ENCODE measurements around the gene ZNF716. TPM values are rescaled to one million over a fixed set of nuclear protein-coding genes. Genes with fewer than 3 reads are reported as not detected.

Gene ZNF716
- polyA plus RNA-seq, 2 of the 4 experiments (the other 2 are of a cell fraction): not detected

- no peak for TF ChIP-seq MAFK (IDR thresholded peaks at IDR 0.05; ENCODE audit: partially characterized antibody)
- TF ChIP-seq POLR2AphosphoS2 (conservative IDR thresholded peaks at IDR 0.05; ENCODE audit: low read length): no peak
- no peak for TF ChIP-seq JUN (IDR thresholded peaks at IDR 0.05)
- TF ChIP-seq NR3C1 (IDR thresholded peaks at IDR 0.05): no peak
- no peak for TF ChIP-seq USF2 (IDR thresholded peaks at IDR 0.05)
- TF ChIP-seq HOXB5 (CRISPR knock-in tag; IDR thresholded peaks at IDR 0.05): no peak
- TF ChIP-seq ZC3H11A (IDR thresholded peaks at IDR 0.05): no peak
- no peak for TF ChIP-seq SREBF2 (IDR thresholded peaks at IDR 0.05)
- ChIA-PET POLR2A (no interaction called here), CTCF (no interaction called here)
- H3K9me3 ChIP-seq: no peaks in the 10 kb centered on the region; the same call in 2 of the 3 replicates
- H3K4me3 ChIP-seq: no peak overlapping the region
- DNase-seq (ENCODE audit: low read depth in 1 of 2, low spot score in 1 of 2): no peak
- H3K4me1 ChIP-seq: no peaks in the 10 kb centered on the region
- WGBS (ENCODE audit: missing lambda C conversion rate): 40% methylated on average over 23 of the region's 24 CpGs
- no peak overlapping the region for H3K27ac ChIP-seq
- FAIRE-seq: no peak
- H3K4me2 ChIP-seq: no peak overlapping the region
- ATAC-seq: no peak
These were observed 45.0 kb upstream of the ZNF716 start for GRCh38 chr7:57404967-57405421.

GRCh38 chr7:57407125-57407524 lies 42.9 kb upstream of the ZNF716 start:
- Histone ChIP-seq H3K9me3 (no peaks in the 10 kb centered on the region; the same call in 2 of the 3 replicates), H3K4me2 (no peak overlapping the region), H3K27ac (no peak overlapping the region), H3K4me1 (no peaks in the 10 kb centered on the region), H3K4me3 (no peak overlapping the region)
- WGBS (ENCODE audit: missing lambda C conversion rate): 2% methylated on average over 7 of the region's 7 CpGs
- DNase-seq (ENCODE audit: low read depth in 1 of 2, low spot score in 1 of 2) (no peak), FAIRE-seq (no peak), ATAC-seq (no peak)
- ChIA-PET POLR2A (no interaction called here), CTCF (no interaction called here)
- TF ChIP-seq REST (IDR thresholded peaks at IDR 0.05): no peak
- no peak for TF ChIP-seq FOSL2 (IDR thresholded peaks at IDR 0.05)
- TF ChIP-seq FOSL2 (CRISPR knock-in tag; IDR thresholded peaks at IDR 0.05): no peak
- no peak for TF ChIP-seq ZC3H11A (IDR thresholded peaks at IDR 0.05)
- TF ChIP-seq HES2 (IDR thresholded peaks at IDR 0.05): no peak
- TF ChIP-seq POLR2AphosphoS2 (conservative IDR thresholded peaks at IDR 0.05; ENCODE audit: low read length): no peak
- TF ChIP-seq SMC3 (IDR thresholded peaks at IDR 0.05): no peak

GRCh38 chr7:57412168-57412567 lies 37.8 kb upstream of the ZNF716 start:
- DNase-seq (ENCODE audit: low read depth in 1 of 2, low spot score in 1 of 2): no peak
- ChIA-PET POLR2A (no interaction called here), CTCF (interaction anchor here (0.9 kb wide), 1 partner anchor 15 kb away, joined by 3 read pairs; no protein-coding TSS in a partner anchor)
- Histone ChIP-seq H3K9me3 (no peaks in the 10 kb centered on the region), H3K4me3 (no peak overlapping the region), H3K4me2 (no peak overlapping the region), H3K27ac (no peak overlapping the region), H3K4me1 (no peaks in the 10 kb centered on the region)
- no peak for TF ChIP-seq MAFK (IDR thresholded peaks at IDR 0.05; ENCODE audit: partially characterized antibody)
- no peak for TF ChIP-seq KDM5A (IDR thresholded peaks at IDR 0.05)
- no peak for TF ChIP-seq PHF8 (IDR thresholded peaks at IDR 0.05; ENCODE audit: borderline replicate concordance, low read depth)
- no peak for TF ChIP-seq EHF (CRISPR knock-in tag; IDR thresholded peaks at IDR 0.05)
- 0% methylated on average over 5 of the region's 6 CpGs for WGBS (ENCODE audit: missing lambda C conversion rate)
- FAIRE-seq: no peak
- no peak for ATAC-seq

GRCh38 chr7:57412618-57413017 lies 37.4 kb upstream of the ZNF716 start:
- no peak overlapping the region for H3K4me3 ChIP-seq
- FAIRE-seq (no peak), ATAC-seq (no peak), DNase-seq (ENCODE audit: low read depth in 1 of 2, low spot score in 1 of 2) (no peak)
- no peak overlapping the region for H3K4me2 ChIP-seq
- ChIA-PET CTCF (interaction anchor here (0.9 kb wide), 1 partner anchor 16 kb away, joined by 3 read pairs; no protein-coding TSS in a partner anchor), POLR2A (no interaction called here)
- WGBS (ENCODE audit: missing lambda C conversion rate): 0% methylated on average over 1 of the region's 3 CpGs
- no peaks in the 10 kb centered on the region for H3K4me1 ChIP-seq
- no peak overlapping the region for H3K27ac ChIP-seq
- no peaks in the 10 kb centered on the region for H3K9me3 ChIP-seq
- TF ChIP-seq PHF8 (IDR thresholded peaks at IDR 0.05; ENCODE audit: borderline replicate concordance, low read depth): no peak
- TF ChIP-seq MAX (IDR thresholded peaks at IDR 0.05): no peak
- no peak for TF ChIP-seq MAFK (IDR thresholded peaks at IDR 0.05; ENCODE audit: partially characterized antibody)
- no peak for TF ChIP-seq CBX8 (IDR thresholded peaks at IDR 0.05)
- TF ChIP-seq ATOH8 (CRISPR knock-in tag; IDR thresholded peaks at IDR 0.05; ENCODE audit: low read depth): no peak
- no peak for TF ChIP-seq PBX3 (IDR thresholded peaks at IDR 0.05)
- TF ChIP-seq GATA3 (IDR thresholded peaks at IDR 0.05; ENCODE audit: borderline replicate concordance): no peak
- no peak for TF ChIP-seq KDM1A (IDR thresholded peaks at IDR 0.05; ENCODE audit: low read depth)
- TF ChIP-seq ELK1 (IDR thresholded peaks at IDR 0.05; ENCODE audit: low read depth, low read length): no peak
- no peak for TF ChIP-seq HOXB13 (CRISPR knock-in tag; IDR thresholded peaks at IDR 0.05; ENCODE audit: low read depth)
- no peak for TF ChIP-seq JUNB (IDR thresholded peaks at IDR 0.05)

Measured in A549 (cell line).